Endothelial cell of umbilical vein (primary cell): ENCODE data around the gene PRKAR1B. TPM values are rescaled to one million over a fixed set of nuclear protein-coding genes. Genes with fewer than 3 reads are reported as not detected.

Source experiments
- BruUV-seq: library from RNA; stranded (reverse); fragments of 400-500 nt; replicated peaks from 2 replicates; lab custom pipeline; 2021; lab: Mats Ljungman, UMichigan
- CTCF ChIA-PET: fragments of 300-600, 350-600 bp; sonication (Branson Sonifier 250); formaldehyde crosslinking; loops from one replicate; lab custom pipeline; 2021; ENCODE audit warnings: antibody characterized with exemption, inconsistent platforms; lab: Charles Lee
- POLR2A ChIA-PET: fragments of 300-600, 350-600 bp; sonication (Branson Sonifier 250); formaldehyde crosslinking; loops from one replicate; lab custom pipeline; 2021; ENCODE audit warnings: antibody characterized with exemption, inconsistent platforms; lab: Charles Lee
- DNase-seq: peaks from one replicate; pipeline ENCODE4 v3.0.0-alpha.2; 2011; ENCODE audit warnings: low read depth, low spot score
- FAIRE-seq: peaks from 2 replicates; lab custom pipeline; 2011; peaks lifted over from hg19 to GRCh38; lab: Jason Lieb, UNC
- H2AFZ ChIP-seq: 2 replicates; pipeline ENCODE4 v1.6.0; 2012; ENCODE audit warnings: low read depth, low read length, control low read depth, inconsistent platforms
- H3K27ac ChIP-seq: 2 replicates; pipeline ENCODE4 v1.5.1; 2011; ENCODE audit warnings: low read depth, mild to moderate bottlenecking, control low read depth, low read length, moderate library complexity; ENCODE audit not compliant: insufficient read depth
- H3K27me3 ChIP-seq, 2 experiments: 2 replicates each; pipeline versions ENCODE4 v1.6.0 to v1.6.1; 2011; ENCODE audit warnings: low read length in 2 of 2, mixed read lengths in 1 of 2; ENCODE audit not compliant: control insufficient read depth in 2 of 2, insufficient read depth in 2 of 2
- H3K36me3 ChIP-seq, 2 experiments: 2 replicates in 1 of 2; 3 replicates in 1 of 2; pipeline ENCODE4 v1.5.1; 2011; ENCODE audit warnings: low read length in 2 of 2, mild to moderate bottlenecking in 1 of 2, moderate library complexity in 1 of 2; ENCODE audit not compliant: control insufficient read depth in 2 of 2, insufficient read depth in 2 of 2; ENCODE audit errors: extremely low read depth in 1 of 2
- H3K4me1 ChIP-seq: 3 replicates; pipeline ENCODE4 v1.5.1; 2011; ENCODE audit warnings: mild to moderate bottlenecking, low read length; ENCODE audit not compliant: control insufficient read depth, insufficient read depth; ENCODE audit errors: extremely low read depth
- H3K4me2 ChIP-seq: 2 replicates; pipeline ENCODE4 v1.6.1; 2011; ENCODE audit warnings: low read length, control low read depth, mixed read lengths; ENCODE audit not compliant: insufficient read depth
- H3K4me3 ChIP-seq, 3 experiments: fragments of 200-600 bp in 1 of 3; sonication (generic), shearing (Covaris generic) in 1 of 3; replicated peaks in 1 of 3; 2 replicates each; pipeline ENCODE4 v1.5.1; 2011 to 2016; ENCODE audit warnings: control low read depth in 3 of 3, low read length in 3 of 3, mild to moderate bottlenecking in 2 of 3, inconsistent platforms in 1 of 3, low read depth in 1 of 3, moderate library complexity in 1 of 3; ENCODE audit not compliant: insufficient read depth in 1 of 3
- H3K79me2 ChIP-seq: 2 replicates; pipeline ENCODE4 v1.6.0; 2012; ENCODE audit warnings: low read length, inconsistent platforms; ENCODE audit not compliant: control insufficient read depth, insufficient read depth
- H3K9ac ChIP-seq: replicated peaks from 2 replicates; pipeline ENCODE3; 2011; ENCODE audit warnings: low read length, control low read depth; ENCODE audit not compliant: insufficient read depth; ENCODE audit errors: extremely low read depth
- H3K9me1 ChIP-seq: replicated peaks from 3 replicates; pipeline ENCODE4 v1.6.0; 2011; ENCODE audit warnings: mild to moderate bottlenecking, low read length; ENCODE audit not compliant: control insufficient read depth, insufficient read depth; ENCODE audit errors: extremely low read depth
- H3K9me3 ChIP-seq: replicated peaks from 2 replicates; pipeline ENCODE4 v1.5.1; 2012; ENCODE audit warnings: low read length, inconsistent platforms; ENCODE audit not compliant: control insufficient read depth, insufficient read depth
- H4K20me1 ChIP-seq: replicated peaks from 2 replicates; pipeline ENCODE3; 2011; ENCODE audit warnings: mild to moderate bottlenecking, low read length; ENCODE audit not compliant: control insufficient read depth, insufficient read depth; ENCODE audit errors: extremely low read depth
- CTCF ChIP-seq, 2 donors: IDR thresholded peaks; 1 replicate in 1 of 2; 2 replicates in 1 of 2; pipeline ENCODE4 v1.5.1; 2011; ENCODE audit warnings: low read length in 2 of 2, mild to moderate bottlenecking in 2 of 2, moderate library complexity in 2 of 2, control low read depth in 1 of 2, inconsistent platforms in 1 of 2, low read depth in 1 of 2; ENCODE audit not compliant: insufficient read depth in 1 of 2; ENCODE audit errors: extremely low read depth in 1 of 2
- EZH2 ChIP-seq: IDR thresholded peaks from 2 replicates; pipeline ENCODE4 v1.6.1; 2012; ENCODE audit warnings: borderline replicate concordance, low read depth, mild to moderate bottlenecking, moderate library complexity, low read length, inconsistent platforms; ENCODE audit not compliant: severe bottlenecking
- FOS ChIP-seq: IDR thresholded peaks from 2 replicates; pipeline ENCODE4 v1.6.1; 2011; ENCODE audit warnings: mild to moderate bottlenecking, low read length, moderate library complexity, borderline replicate concordance; ENCODE audit not compliant: insufficient read depth
- GATA2 ChIP-seq: IDR thresholded peaks from 2 replicates; pipeline ENCODE4 v1.7.0; 2011; ENCODE audit warnings: low read depth, mild to moderate bottlenecking, moderate library complexity, mixed read lengths, low read length; ENCODE audit not compliant: insufficient read length, insufficient read depth
- JUN ChIP-seq: IDR thresholded peaks from 2 replicates; pipeline ENCODE4 v1.6.1; 2011; ENCODE audit warnings: borderline replicate concordance, low read depth; ENCODE audit not compliant: insufficient read length, insufficient read depth
- MAX ChIP-seq: IDR thresholded peaks from 2 replicates; pipeline ENCODE4 v1.6.1; 2011; ENCODE audit not compliant: insufficient read depth, insufficient read length
- MYC ChIP-seq: IDR thresholded peaks from one replicate; pipeline ENCODE4 v1.6.1; 2011; ENCODE audit warnings: mild to moderate bottlenecking, low read depth, low read length
- POLR2A ChIP-seq: IDR thresholded peaks from 2 replicates; pipeline ENCODE4 v1.6.1; 2012; ENCODE audit warnings: low read depth, mild to moderate bottlenecking, control low read depth, low read length
- POLR2AphosphoS5 ChIP-seq: IDR thresholded peaks from 2 replicates; pipeline ENCODE4 v1.6.1; 2012; ENCODE audit warnings: low read depth, mild to moderate bottlenecking, control low read depth, low read length, moderate library complexity; ENCODE audit not compliant: insufficient read depth
- dilution Hi-C: fragments of 300-500 bp; cut with MboI; formaldehyde crosslinking; loops from one replicate; pipeline ENCODE4 v1.15.0; 2019; ENCODE audit warnings: low sequenced_read_pairs; ENCODE audit not compliant: extremely low pct_ligation_motif_present
- intact Hi-C: fragments of 100-400 bp; cut with micrococcal nuclease; formaldehyde crosslinking; loops from one replicate; pipeline ENCODE4 v1.10.0; 2022
- polyA plus RNA-seq, 4 experiments: library from polyadenylated mRNA; depleted of rRNA in 3 of 4; stranded (reverse) in 3 of 4; unstranded in 1 of 4; fragments of >200 nt; gene quantifications; 2 replicates each; pipeline versions ENCODE4 v1.2.1 to v1.2.3, GENCODE V29; 2011 to 2012; ENCODE audit warnings: missing spikeins in 1 of 4
- total RNA-seq: library from RNA; stranded (reverse); gene quantifications from 2 replicates; pipeline ENCODE4 v1.2.3, GENCODE V29; 2021

The PRKAR1B gene
- total and polyA plus RNA-seq, 2 donors (not counting 3 experiments of a cell fraction or from before 2014, with no cell fraction given): 15.4 to 29.2 TPM

GRCh38 chr7:568031-568951 lies 158.8 kb downstream of the PRKAR1B start:
- no TSS peak for BruUV-seq
- no peaks in the 10 kb centered on the region for H3K36me3 ChIP-seq
- H3K4me1 ChIP-seq: no peaks in the 10 kb centered on the region
- H4K20me1 ChIP-seq: no peaks in the 10 kb centered on the region
- no peaks in the 10 kb centered on the region for H3K79me2 ChIP-seq
- no peak overlapping the region for H3K4me3 ChIP-seq
- no peak overlapping the region for H3K27ac ChIP-seq
- dilution Hi-C loops: no loop called here
- H3K9ac ChIP-seq: no peak overlapping the region
- intact Hi-C loops: no loop called here
- TF ChIP-seq MAX: no peak
- TF ChIP-seq GATA2: no peak
- TF ChIP-seq MYC: no peak
- TF ChIP-seq FOS: no peak
- no peak for TF ChIP-seq POLR2AphosphoS5
- no peak for TF ChIP-seq POLR2A
- no peak for TF ChIP-seq CTCF (IDR thresholded peaks at IDR 0.05; ENCODE audit: extremely low read depth in 1 of 2, insufficient read depth in 1 of 2, low read depth in 1 of 2, low read length in 2 of 2)
- TF ChIP-seq EZH2: no peak
- TF ChIP-seq JUN: no peak
- no peak overlapping the region for H2AFZ ChIP-seq
- no peak for DNase-seq
- H3K4me2 ChIP-seq: no peak overlapping the region
- CTCF ChIA-PET: no interaction called here
- POLR2A ChIA-PET: no interaction called here
- H3K9me3 ChIP-seq: no peaks in the 10 kb centered on the region
- H3K9me1 ChIP-seq: no peaks in the 10 kb centered on the region
- no peak for FAIRE-seq
- no peaks in the 10 kb centered on the region for H3K27me3 ChIP-seq
